Measurements from ENCODE around the gene RUFY4.
"Not testable (repeated sequence)": the region's sequence is repeated elsewhere in the genome, so short reads cannot be mapped to it uniquely, and the experiment has no call there.

Gene RUFY4

DNA sequence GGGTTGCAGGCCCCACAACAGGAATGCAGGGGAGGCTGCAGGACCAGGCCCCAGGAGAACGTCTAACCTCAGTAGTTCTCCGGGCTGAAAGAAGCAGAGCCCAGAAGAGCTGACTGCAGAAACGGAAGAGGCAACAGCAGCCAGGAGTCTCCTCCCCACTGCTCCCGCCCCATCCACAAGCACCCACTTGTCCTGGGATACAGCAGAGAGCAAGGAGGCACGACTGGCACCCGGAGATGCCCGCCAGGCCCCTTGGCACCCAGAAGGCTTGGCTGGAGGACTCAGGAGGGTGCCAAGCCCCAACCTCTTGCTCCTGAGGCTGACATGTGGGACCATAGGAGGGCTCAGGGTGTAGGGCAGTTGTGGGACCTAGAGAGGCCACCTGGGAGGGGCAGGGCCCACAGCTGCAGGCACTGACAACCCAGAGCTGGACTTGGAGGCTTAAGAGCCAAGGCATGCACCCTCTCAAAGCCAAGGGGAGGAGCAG is 37.2 kb upstream of the RUFY4 start:
- DNase-seq, result no peak

DNA sequence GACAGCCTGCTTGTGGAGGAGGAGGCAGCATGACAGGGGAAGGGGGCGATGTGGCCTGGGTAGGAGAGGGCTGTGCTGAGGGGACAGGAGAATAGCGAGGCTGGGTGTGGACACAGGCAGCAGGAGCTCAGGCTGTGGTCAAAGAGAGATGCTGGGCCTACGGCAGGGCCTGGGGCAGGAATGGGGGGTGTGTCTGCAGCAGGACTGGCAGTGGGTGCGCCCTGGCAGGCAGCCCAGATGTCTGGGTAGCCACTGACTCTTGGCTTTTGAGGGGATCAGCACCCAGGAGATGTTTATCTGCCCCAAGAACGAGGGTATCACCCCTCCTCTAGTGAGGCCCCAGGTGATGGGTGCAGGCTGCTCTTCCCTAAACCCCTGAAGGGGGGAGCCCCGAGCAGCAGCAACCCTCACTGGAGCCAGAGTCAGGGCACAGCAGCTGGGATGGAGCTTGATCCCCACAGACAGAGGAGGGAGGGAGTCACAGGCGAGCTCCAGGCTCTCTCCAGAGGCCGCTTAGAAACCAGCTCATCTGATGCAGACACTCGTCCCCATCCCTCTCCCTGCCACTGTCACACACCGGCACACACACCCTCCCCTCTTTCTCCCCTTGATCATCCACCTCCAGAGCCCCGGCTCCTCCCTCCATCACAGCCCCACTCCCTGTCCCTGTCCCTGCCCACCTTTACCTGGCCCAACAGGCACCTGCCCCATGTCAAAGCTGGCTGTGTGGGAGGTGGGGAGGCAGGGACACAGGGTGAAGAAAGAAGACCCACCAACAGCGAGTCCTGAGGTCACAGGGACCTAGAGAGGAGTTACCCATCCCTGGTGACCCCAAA is 36.5 kb upstream of the RUFY4 start:
- no peak for DNase-seq

DNA sequence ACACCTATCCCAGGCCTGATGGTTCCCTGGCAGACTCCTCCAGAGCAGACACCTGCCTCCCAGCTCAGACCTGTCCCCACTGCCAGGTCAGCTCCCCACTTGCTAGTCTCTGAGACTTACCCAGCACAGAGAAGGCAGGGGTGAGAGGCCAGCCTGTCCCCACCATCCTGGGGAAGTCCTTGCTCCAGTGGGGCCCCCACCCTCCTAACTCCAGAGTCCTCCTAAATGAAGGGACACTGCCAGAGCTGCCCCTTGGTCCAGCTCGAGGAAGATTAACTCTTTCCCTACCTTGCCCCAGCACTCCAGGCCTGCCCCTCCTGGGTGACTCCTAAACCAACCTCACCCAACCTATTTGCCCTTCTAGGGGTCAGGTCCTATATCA is 35.9 kb upstream of the RUFY4 start:
- no peak for DNase-seq

DNA sequence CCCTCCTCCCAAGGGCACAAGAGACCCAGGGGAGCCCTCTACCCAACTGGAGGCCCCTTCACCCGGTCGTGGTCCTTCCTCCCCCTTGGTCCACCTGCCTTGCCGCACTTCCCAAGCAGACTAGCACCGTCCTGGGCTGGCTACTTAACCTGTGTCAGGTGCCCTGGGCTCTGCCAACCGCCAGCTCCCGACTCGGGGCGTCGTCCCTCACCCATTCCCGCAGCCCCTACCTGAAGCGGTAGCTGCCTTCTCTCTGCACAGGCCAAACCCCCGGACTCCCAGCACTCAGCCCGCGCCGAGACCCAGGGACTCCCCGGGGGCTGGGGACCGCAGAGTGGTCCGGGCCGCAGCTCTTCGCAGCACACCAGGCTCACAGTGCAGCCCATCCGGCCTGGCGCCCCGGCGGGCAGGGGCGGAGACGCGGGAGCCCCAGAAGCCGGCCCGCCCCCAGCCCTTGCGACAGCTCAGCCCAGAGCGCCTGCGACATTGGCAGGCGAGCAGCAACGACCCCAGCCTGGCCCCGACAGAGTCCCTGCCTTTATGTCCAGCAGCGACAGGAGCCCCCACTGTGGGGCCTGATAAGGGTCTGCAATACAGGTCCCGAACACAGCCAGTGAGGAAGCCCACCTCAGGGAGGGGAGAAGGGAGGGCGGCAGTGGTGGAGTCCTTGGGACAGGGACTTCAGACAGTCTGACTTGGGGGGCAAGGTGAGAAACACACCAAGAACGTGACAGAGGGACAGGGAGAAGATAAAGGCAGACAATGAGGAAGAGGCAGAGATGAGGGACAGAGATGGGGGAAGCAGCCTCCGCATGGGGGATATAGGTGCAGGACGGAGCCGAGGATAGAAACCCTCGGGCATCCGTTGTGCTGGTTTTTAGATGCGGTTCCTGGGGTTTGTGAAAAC is 35.2 kb upstream of the RUFY4 start:
- peak; percentile 63 for DNase-seq

DNA sequence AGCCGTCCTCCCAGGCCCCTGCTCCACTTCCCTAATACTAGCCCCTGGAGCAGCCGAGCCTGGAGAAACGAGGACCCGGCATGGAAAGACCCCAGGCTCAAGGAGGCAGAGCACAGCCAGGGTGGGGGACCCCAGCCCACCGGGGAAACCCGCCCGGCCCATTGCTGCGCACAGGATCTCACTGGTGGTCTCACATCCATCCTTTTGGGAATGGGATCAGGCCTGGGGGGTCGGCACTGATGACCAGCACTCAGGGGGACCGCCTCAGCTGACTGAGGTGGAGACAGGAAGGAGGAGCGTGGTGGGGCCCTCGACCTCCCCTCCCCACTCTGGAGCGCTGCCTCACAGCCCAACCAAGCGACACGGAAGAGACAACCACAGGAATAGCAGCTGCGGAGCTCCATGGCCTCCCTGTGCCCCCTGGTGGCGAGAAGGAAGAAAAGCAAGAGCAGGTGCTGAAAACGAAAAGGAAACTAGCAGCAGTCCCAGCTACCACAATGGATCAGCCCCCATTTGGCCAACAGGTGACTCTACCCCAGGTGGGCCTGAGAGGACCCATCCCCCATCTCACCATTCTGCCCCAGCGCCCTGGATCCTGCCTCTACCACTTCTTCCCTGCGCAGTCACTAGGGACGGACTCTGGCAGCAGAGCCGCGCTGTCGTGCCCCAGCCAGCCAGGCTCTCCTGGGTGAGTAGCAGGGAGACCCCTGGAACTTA is 34.4 kb upstream of the RUFY4 start:
- DNase-seq, result peak; percentile 91

DNA sequence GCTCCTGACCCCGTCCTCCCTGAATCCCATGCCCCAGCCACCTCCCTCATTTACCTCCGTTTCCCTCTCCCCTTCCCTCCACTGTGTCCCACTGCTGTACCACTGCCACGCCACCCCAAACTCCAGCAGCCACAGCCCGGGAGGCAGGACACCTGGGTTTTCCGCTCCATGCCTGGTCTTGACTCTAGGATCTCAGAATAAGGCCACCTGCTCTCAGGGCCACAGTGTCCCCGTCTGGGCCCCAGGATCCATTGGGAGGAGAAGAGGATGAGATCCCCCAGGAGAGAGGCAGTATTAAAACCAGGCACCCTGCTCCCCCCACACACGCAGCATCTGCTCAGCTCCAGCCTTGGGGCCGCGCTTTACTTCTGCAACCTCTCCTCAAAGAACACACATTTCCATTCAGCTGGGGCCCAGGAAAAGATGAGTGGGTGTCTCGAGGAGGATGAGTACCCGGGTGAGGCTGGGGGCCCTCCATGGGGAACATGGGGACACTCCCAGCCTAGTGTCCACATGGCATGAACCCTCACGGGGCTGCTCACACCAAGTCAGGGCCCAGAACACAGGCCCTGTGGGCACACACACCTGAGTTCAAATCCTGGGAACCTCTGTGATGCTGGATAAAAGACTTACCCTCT is 33.5 kb upstream of the RUFY4 start:
- no peak for DNase-seq

DNA sequence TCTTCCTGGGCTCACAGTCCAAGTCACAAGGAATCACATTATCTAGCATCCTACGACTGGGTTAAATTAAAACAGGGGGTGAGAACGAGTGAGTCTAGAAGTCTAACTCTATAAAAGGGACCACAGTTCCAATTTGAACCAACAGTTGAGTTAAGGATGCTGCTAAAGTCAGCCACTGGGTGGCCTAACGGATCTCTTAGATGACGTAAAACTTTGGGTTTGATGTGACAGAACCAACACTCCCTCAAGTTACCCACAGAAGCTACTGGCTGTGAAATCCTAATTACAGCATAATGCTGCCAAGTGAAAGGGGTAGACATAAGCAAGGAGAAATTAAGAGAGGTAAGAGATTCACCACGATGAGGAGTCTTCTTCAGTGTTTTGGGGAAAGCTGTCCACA is 32.7 kb upstream of the RUFY4 start:
- no peak for DNase-seq

DNA sequence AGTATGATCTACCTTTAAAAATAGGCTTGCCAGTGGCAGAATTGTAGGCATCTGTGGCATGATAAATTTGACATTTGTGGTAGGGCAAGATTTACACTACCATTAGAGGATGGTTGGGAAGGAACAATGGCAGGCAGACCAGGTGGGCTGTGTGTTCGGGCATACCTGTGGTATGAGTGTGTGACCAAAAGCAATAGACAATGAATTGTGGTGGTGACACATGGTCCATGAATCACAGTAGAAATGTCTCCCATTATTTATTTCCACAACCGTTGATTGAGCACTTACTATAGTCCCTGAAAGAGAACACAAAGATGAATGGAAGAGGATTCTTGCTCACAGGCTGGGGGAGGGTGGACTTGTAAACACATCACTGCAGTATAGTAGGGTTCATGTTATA is 29.9 kb upstream of the RUFY4 start:
- no peak for DNase-seq

DNA sequence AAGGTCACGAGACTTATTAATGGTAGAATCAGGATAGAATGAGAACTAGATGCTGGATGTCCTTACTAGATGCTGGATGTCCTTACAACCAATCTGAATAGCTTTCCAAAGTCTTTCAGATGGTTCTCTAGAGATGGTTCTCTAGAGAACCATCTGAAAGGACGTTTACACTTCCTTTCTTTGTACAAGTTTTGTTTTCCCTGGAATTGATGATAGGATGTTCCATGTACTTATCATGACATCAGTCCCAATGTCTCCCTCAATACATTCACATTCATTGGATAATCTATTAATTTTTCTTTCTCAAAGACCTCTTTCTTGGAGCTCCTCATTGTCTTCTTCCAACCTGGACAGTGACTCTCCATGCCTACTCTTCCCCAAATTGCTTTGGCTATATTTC is 28.2 kb upstream of the RUFY4 start:
- no peak for DNase-seq

DNA sequence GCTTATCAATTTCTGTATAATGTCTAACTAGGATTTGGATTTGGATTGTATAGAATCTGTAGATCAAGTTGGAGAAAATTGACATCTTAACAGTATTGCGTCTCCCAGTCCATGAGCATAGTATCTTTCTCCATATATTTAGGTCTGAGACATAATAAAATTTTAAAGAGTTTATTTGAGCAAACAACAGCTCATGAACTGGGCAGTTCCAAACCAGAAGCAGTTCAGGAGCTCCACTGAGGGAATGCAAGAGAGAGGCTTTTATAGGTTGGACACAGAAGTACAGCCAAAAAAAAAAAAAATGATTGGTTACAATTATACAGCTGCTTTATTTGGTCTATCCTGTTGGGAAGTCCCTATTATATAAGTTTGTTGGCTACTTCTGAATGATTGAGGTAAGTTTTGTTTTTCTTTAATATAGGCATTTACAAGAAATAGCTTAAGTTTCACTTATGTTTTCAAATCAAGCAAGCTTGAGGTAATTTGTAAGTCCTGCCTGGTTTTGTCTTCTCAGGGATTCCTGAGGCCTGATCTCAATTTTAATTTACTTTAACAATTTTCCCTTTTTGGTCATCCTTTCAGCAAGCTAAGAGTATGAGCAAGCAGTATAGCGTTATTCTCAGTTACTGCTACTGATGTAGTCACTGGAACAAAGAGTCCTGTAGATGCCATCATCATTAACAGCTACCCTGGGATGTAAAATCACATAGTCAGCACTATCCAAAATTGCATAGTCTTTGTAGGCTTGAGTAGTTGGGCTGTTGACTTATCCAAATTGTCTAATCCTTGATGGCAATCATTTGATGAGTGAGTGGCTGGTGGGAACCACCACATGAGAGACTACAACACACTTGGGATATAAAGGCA is 27.5 kb upstream of the RUFY4 start:
- no peak for DNase-seq

DNA sequence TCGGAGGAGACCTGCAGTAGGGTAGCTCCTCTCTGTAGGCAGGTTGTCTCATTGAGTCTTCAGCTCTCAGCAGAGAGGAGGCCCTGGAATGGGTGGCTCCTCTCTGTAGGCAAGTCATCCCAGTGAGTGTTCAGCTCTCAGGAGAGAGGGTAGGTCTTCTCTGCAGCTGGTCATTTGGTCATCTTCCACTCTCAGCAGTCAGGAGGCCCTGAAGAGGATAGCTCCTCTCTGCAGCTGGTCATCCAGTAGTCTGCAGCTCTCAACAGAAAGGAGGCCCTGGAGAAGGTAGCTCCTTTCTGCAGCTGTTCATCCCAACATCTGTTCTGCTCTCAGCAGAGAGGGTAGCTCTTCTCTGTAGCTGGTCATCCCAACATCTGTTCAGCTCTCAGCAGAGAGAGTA is 26.0 kb upstream of the RUFY4 start:
- no peak for DNase-seq

DNA sequence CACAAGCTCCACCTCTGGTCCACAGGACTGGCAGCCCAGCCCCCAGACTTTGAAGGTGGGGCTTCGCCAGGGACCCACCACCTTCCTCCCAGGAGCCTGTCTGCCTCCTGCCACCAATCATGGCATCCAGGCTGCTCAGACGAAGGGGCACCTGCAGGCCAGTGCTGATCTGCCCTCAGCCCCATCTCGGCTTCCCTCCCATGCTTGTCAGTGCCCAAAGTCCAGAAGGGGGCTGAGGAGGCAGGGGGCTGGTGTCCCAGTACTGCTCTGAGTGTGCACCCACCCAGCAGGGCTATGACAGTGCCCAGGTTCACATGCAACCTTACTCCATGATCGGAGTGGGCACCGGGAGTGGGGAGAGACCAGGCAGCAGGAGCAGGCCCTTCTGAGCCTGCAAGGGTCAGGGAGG is 25.3 kb upstream of the RUFY4 start:
- DNase-seq, result no peak

DNA sequence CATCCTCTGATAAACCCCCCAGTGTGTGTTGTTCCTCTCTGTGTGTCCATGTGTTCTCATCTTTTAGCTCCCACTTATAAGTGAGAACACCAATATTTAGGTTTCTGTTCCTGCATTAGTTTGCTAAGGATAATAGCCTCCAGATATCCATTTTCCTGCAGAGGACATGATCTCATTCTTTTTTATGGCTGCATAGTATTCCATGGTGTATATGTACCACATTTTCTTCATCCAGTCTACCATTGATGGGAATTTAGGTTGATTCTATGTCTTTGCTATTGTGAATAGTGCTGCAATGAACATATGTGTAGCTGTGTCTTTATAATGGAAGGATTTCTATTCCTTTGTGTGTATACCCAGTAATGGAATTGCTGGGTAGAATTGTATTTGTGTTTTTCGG is 24.5 kb upstream of the RUFY4 start:
- DNase-seq, result not testable (repeated sequence)

DNA sequence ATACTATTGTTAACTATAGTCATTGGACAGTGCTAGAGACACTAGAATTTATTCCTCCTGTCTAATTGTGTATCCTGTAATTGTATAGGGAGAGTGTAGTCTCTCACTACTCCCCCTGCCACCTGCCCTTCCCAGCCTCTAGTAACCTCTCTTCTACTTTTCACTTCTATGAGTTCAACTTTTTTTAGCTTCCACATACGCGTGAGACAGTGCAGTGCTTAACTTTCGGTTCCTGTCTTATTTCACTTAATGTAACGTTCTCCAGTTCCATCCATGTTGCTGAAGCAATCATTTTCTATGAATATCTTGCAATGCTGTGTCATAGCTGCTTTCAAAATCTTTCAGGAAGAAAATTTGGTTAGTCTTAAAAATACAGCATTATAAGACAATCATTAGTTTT is 22.8 kb upstream of the RUFY4 start:
- no peak for DNase-seq

DNA sequence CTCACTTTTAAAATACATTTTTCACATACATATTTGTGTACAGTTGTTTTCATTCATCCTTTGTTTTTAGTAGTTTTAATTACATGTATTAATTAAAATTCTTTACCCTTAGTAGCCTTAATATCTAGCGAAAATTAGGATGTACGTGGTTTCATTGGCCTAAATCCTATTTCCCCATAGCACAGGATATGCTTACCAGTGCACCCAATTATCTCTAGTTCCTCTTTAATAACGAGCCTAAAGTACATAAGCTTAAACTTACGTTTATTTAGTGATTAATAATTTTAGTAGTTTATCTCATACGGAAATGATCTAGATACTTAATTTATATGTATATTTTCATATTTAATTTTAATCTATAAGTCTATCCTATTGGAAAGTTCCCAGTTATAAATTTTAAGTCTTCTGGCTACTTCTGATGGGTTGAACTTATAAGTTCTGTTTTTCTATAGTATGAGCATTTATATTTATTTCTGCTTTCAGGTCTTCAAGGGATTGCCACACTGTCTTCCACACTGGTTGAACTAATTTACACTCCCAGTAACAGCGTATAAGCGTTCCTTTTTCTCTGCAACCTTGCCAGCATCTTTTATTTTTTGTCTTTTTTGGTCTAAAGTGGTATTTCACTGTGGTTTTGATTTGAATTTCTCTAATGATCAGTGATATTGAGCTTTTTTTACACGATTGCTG is 21.4 kb upstream of the RUFY4 start:
- DNase-seq, result no peak

DNA sequence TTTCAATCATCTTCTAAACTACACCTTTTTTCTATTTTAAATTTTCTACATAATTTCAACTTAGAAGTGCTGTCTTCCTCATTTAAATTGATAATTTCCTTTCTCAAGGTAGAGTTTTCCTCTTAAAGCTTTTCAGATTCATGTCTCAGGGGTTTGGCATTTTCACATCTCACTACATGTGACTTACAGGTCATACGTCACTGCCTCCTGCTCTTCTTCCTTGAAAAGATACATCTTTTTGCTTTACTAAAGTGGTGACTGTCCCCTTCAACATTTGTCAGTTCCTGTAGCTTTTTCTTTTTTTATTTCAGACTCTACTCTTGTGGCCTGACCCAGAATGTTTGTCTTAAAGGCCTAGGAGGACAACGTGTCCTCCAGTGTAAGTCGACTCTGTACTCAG is 17.1 kb upstream of the RUFY4 start:
- no peak for DNase-seq

DNA sequence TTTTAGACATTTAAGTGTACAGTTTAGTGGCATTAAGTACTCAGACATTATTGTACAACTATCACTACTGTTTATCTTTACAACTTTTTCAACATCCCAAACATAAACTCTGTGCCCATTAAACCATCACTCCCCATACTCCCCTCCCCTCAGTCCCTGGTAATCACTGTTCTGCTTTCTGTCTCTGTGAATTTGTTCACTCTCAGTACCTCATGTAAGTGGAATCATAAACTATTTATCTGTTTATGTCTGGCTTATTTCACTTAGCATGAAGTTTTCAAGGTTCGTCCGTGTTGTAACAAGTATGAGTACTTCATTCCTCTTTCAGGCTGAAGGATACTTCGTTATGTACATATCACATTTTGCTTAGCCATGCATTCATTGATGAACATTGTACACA is 9.8 kb upstream of the RUFY4 start:
- DNase-seq, result no peak

DNA sequence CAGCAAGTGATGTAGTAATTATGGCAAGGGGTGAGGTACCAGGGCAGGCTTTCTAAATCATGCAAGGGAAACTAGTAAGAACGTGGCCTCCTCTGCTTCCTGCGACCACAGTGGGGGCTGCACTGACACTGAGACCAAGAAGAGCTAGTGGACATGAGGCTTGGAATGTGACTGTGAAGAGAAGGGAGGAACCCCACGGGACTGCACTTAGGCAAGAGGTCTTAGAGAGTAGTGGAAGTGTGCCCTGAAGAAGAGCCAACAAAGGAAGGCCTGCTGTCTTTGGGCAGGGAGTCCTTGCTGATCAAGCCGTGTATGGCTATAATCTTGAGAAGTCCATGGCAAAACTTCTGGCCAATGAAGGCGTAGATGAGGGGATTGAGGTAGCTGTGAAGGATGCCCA is 8.9 kb upstream of the RUFY4 start:
- DNase-seq, result no peak

DNA sequence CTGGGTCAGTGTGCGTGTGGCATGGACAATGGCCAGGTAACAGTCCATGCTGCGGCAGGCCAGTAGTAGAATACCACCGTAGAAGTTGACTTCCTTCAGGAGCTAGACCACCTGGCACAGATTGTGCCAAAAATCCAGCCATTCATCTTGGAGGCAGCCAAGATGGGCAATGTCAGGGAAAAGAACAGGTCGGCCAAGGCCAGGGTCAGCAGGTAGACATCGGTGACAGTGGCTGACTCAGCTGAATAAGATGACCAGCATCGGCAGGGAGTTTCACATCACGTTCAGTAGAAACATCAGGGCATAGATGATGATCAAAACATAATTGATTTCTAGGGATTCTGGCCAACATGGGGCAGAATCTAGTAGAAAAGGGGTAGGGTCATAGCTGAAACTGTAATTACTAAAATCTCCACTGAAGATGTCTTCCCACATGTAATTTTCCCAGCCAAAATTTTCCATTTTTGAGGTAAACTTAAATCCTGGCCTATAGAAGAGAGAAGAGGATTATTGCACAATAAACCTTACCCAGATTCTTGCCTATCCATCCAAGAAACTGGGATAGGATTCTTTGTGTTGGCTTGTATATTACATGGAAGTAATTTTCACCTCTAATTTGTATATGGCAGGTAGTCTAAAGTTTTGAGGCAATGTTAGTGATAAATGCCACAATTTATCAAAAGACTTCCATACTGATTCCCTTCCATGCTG is 7.9 kb upstream of the RUFY4 start:
- DNase-seq, result no peak

DNA sequence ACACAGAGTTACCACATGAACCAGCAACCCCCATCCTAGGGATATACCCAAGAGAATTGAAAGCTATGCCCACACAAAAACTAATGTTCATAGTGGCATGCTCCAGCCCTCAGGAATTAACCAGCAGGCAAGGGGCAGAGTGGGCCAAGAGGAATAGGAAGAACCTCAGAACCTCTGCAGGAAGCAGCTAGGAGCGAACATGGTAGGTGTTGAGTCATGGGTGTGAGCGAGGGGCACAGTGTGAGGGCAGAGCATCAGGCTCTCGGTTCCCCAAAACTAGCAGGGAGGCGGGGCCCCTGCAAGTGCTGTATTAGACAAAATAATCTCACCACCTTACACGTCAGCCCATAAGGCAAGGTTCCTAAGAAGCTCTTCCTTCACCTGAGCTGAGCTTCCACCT is 5.6 kb upstream of the RUFY4 start:
- no peak for DNase-seq

DNA sequence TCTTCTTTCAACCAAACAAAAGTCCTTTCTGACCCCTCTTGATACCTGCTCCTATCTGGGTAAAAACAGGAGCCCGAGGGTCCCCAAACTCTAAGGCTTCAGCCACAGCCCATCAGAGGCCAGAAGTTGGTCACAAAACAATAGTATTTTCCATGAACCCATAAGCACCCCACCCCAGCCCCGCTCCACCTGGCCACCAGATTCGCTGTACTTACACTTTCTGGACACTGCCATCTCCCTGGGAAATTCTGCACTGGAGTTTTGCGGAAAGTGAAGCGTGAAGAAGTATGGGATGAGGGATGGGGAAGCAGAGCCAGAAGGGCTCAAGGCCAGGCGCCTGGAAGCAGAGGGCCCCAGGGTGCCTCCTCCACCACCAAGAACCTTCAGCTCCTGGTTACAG is 5.2 kb upstream of the RUFY4 start:
- no peak for DNase-seq

All from eye (tissue), 1 donor.